NCI-H774 (cell line): ENCODE results near the gene AGAP1.
A peak's percentile ranks its signal among the peaks of the same experiment; 100 is the strongest.

Experiments used
- DNase-seq: peaks from one replicate; lab custom pipeline; 2025; lab: John Stamatoyannopoulos, UW

The AGAP1 gene

DNA sequence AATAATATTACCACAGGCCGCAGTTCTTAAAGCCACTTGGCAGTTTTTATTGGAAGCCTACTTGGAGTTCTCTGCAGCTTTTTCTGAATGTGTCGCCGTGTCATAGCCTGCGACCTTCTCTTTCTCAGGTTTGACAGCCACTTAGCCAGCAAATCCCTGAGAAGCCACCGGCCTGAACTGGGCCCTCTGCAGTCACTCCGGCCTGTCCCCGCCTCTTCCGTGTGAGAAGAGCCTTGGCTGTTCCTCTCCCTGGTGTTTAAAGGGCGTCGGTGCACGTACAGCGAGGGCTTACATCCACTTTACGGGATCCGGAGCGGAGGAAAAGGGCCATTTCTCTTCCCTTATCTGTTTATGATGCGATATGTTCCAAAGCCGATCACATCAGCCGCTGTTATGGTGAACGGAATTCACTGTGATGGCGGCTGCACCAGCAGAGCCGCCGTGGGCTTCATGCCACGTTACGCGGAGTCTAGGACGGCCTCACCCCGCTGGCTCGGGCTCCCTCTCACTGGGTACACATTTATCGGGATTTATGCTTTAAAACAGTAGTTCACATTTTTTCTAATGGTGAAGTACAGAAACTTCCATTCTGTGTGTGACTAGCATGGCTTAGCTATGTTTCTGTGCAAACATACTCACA is 607.6 kb downstream of the AGAP1 start:
- DNase-seq, result no peak

- DNase-seq, result no peak
Measured at GRCh38 chr2:236102971-236103370, 609.1 kb downstream of the AGAP1 start.

- no peak for DNase-seq
Measured at GRCh38 chr2:236103981-236104380, 610.1 kb downstream of the AGAP1 start.

- DNase-seq, result no peak
Measured at GRCh38 chr2:236105955-236106607, 612.2 kb downstream of the AGAP1 start.

GRCh38 chr2:236106761-236107160 is 612.9 kb downstream of the AGAP1 start:
- no peak for DNase-seq

- DNase-seq, result no peak
Measured at GRCh38 chr2:236107536-236107935, 613.7 kb downstream of the AGAP1 start.

- DNase-seq, result no peak
Measured at GRCh38 chr2:236107942-236108625, 614.2 kb downstream of the AGAP1 start.

DNA sequence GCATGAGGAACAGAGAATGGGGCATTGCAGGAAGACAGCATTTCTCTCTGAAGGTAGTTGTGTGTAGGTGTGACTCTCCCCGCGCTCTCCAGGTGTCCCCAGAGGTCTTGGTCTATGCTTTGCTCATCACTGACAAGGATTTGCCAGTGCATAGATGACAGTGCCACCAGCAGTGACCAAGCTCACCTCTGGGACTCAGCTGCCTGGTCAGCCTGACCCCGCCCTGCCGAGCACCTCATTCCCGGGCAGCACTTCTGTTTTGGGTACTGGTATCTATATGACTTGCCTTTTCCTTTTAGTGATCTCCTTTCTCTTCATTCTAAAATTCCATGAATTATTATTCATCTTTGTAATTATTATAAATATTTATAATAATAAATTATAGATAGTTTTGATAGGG is 615.2 kb downstream of the AGAP1 start:
- DNase-seq, result no peak

- DNase-seq, result no peak
Measured at GRCh38 chr2:236109473-236109872, 615.6 kb downstream of the AGAP1 start.

- DNase-seq, result no peak
Measured at GRCh38 chr2:236112466-236112865, 618.6 kb downstream of the AGAP1 start.

- DNase-seq, result no peak
Measured at GRCh38 chr2:236113425-236113824, 619.6 kb downstream of the AGAP1 start.

- no peak for DNase-seq
Measured at GRCh38 chr2:236113948-236114347, 620.1 kb downstream of the AGAP1 start.

GRCh38 chr2:236114959-236115358 is 621.1 kb downstream of the AGAP1 start:
- no peak for DNase-seq

DNA sequence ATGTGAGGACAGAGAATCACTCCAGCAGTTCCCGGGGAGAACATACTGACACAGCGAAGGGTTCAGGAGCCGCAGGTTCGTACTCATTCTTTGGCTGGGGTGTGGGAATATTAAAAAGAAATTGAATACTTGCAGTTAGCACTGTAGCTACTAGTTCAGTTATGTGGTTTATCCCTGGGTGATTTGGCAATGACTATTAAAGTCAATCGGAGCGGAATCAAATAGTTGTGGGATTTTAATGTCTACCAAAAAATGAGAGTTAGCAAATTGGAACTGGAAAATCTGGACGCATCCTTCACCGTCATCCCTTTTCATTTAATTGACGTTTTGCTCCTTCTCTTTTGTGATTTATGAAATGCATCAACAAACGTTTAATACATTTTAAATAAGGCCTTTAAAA is 623.6 kb downstream of the AGAP1 start:
- no peak for DNase-seq

- DNase-seq, result peak; percentile 45
Measured at GRCh38 chr2:236117861-236118269, 624.0 kb downstream of the AGAP1 start.

DNA sequence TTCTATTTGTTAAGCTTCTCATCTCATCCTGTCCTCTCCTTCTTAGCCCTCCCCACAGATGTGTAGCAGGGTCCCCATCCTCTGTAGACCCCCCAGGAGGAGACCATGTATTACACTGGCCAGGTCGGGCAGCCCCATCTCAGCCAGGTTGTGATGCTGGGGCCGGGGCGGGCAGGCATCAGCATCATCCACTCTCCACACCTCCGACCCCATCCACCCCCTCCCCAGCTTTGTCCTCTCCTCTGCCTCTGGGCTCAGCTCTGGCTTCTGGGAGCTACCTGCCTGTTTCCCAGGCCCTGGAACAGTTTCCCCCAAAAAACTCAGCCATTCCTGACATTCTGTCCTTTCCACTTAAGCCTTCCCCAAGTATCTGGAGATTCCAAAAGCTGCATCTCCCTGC is 625.2 kb downstream of the AGAP1 start:
- DNase-seq, result no peak

GRCh38 chr2:236119476-236119875 is 625.6 kb downstream of the AGAP1 start:
- DNase-seq, result no peak

GRCh38 chr2:236120141-236120601 is 626.3 kb downstream of the AGAP1 start:
- no peak for DNase-seq

- no peak for DNase-seq
Measured at GRCh38 chr2:236120829-236121228, 627.0 kb downstream of the AGAP1 start.

DNA sequence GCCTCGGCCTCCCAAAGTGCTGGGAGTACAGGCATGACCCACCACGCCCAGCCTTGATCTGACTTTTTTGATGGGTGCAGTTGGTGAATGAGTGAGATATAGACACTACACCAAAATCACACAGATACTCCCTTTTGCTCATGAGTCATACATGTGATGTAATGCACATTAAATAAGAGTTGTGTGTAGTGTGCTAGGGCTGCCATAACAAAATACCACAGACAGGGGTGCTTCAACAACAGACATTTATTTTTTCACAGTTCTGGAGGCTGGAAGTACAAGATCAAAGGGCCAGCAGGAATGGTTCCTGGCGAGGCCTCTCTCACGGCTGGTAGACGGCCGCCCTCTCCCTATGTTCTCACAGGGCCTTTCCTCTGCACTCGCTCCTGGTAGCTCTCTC is 627.7 kb downstream of the AGAP1 start:
- no peak for DNase-seq

- no peak for DNase-seq
Measured at GRCh38 chr2:236122236-236122635, 628.4 kb downstream of the AGAP1 start.

DNA sequence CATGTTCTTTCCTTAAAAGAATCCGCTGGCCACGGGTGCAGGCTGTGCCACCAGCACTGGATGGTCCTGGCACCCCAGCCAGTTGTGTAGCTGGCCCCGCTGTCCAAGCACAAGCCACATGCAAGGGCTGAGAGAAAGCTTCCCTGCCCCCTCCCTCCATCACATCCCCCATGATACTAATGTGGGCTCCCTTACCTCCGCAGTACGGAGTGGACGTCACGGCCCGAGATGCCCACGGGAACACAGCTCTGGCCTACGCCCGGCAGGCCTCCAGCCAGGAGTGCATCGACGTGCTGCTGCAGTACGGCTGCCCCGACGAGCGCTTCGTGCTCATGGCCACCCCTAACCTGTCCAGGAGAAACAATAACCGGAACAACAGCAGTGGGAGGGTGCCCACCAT is 629.9 kb downstream of the AGAP1 start:
- DNase-seq, result no peak

DNA sequence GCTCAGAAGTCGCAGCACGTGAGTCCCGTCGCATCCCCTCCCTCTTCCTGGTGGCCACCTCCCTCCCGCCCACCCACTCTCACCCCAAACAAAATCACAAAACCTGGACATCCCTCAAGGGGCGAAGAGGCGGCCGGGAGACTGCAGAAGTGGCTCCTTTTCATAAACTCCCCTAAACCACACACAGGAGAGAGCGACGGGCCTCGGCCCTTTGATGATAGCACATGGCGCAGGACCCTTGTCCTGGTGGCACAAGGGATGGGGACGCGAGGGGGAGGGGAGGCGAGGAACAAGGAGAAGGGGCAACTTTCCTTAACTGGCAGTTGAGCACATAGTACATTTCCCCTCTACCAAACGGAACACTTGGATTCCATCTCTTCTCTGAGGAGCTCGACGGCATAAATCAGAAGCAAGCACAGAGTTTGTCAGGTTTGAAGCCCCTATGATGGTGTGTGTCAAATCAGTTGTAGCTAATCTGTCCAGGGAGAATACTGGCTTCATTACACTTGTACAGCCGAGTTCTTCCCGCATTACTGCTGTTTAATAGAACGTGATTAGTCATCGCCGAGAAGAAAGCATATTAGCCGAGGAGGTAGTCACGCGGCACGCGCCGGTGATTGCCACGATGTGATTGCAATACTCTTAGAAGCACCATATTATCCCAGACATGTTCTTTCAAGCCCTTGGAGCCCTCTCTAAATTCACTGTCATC is 630.5 kb downstream of the AGAP1 start:
- DNase-seq, result no peak
